HCT116 (cell line): ENCODE results near the gene KRTDAP. TPM values are rescaled to one million over a fixed set of nuclear protein-coding genes. Genes with fewer than 3 reads are reported as not detected.

ENCODE experiments used
- ATAC-seq: fragments of 200-7000 bp; cut with Tn5 transposase; 2 replicates; pipeline ENCODE4 v1.9.1; 2020; ENCODE audit warnings: mild to moderate bottlenecking, moderate library complexity
- BruUV-seq: library from RNA; stranded (reverse); fragments of 400-500 nt; replicated peaks from 2 replicates; lab custom pipeline; 2021; lab: Mats Ljungman, UMichigan
- CTCF ChIA-PET: fragments of 300-600 bp; sonication (Branson Sonifier 250); formaldehyde crosslinking; loops from one replicate; lab custom pipeline; 2021; ENCODE audit warnings: antibody characterized with exemption; lab: Charles Lee
- POLR2A ChIA-PET: fragments of 300-600, 350-600 bp; sonication (Branson Sonifier 250); formaldehyde crosslinking; loops from one replicate; lab custom pipeline; 2021; ENCODE audit warnings: antibody characterized with exemption; lab: Charles Lee
- RAD21 ChIA-PET, 2 experiments: fragments of 300-600 bp; sonication (Branson Sonifier 250); formaldehyde crosslinking; loops; one replicate each; lab custom pipeline; 2023; ENCODE audit warnings: low total read pairs in 2 of 2; ENCODE audit not compliant: uncharacterized antibody in 2 of 2, unreplicated experiment in 2 of 2, low non-redundant PET in 1 of 2; lab: Charles Lee
- DNase-seq: peaks from one replicate; pipeline ENCODE4 v3.0.0-alpha.2; 2010; ENCODE audit warnings: low read depth, low spot score
- H2AFZ ChIP-seq: fragments of 200-600 bp; shearing (Covaris generic), sonication (generic); 2 replicates; pipeline ENCODE4 v1.6.1; 2017; ENCODE audit warnings: low read depth, mixed run types, mixed read lengths, antibody characterized with exemption, low read length; ENCODE audit not compliant: poor library complexity, severe bottlenecking
- H3K27ac ChIP-seq: 2 replicates; pipeline ENCODE4 v1.5.1; 2012; ENCODE audit warnings: low read depth, low read length
- H3K27me3 ChIP-seq: fragments of 200-600 bp; sonication (generic); 2 replicates; pipeline ENCODE4 v1.6.1; 2016; ENCODE audit warnings: mixed run types, low read length, mixed read lengths; ENCODE audit not compliant: insufficient read depth
- H3K36me3 ChIP-seq, 2 experiments: fragments of 200-500 bp in 1 of 2; fragments of 200-600 bp in 1 of 2; sonication (Bioruptor generic) in 1 of 2; sonication (generic) in 1 of 2; 2 replicates each; pipeline versions ENCODE4 v1.5.1 to v1.6.1; 2014 to 2016; ENCODE audit warnings: low read length in 2 of 2, inconsistent platforms in 1 of 2, mixed read lengths in 1 of 2, mixed run types in 1 of 2; ENCODE audit not compliant: insufficient read depth in 2 of 2, control insufficient read depth in 1 of 2
- H3K4me1 ChIP-seq, 2 experiments: fragments of 200-600 bp in 1 of 2; sonication (generic) in 1 of 2; 2 replicates each; pipeline versions ENCODE4 v1.5.1 to v1.6.1; 2012 to 2017; ENCODE audit warnings: low read length in 2 of 2, inconsistent platforms in 1 of 2, mild to moderate bottlenecking in 1 of 2, mixed read lengths in 1 of 2, mixed run types in 1 of 2, moderate library complexity in 1 of 2; ENCODE audit not compliant: insufficient read depth in 2 of 2, control insufficient read depth in 1 of 2
- H3K4me2 ChIP-seq: fragments of 200-600 bp; sonication (generic); 2 replicates; pipeline ENCODE4 v1.6.1; 2017; ENCODE audit warnings: mixed run types, low read length, mixed read lengths
- H3K4me3 ChIP-seq, 2 experiments: fragments of 200-600 bp in 1 of 2; sonication (generic) in 1 of 2; replicated peaks in 1 of 2; 2 replicates each; pipeline ENCODE4 v1.5.1; 2011 to 2016; ENCODE audit warnings: low read length in 2 of 2, control low read depth in 1 of 2, low read depth in 1 of 2, mild to moderate bottlenecking in 1 of 2, mixed read lengths in 1 of 2, mixed run types in 1 of 2
- H3K79me2 ChIP-seq: fragments of 200-600 bp; sonication (generic); 2 replicates; pipeline ENCODE4 v1.6.1; 2017; ENCODE audit warnings: mild to moderate bottlenecking, mixed run types, low read length, moderate library complexity, mixed read lengths; ENCODE audit not compliant: insufficient read depth
- H3K9ac ChIP-seq: fragments of 200-600 bp; sonication (generic); 2 replicates; pipeline ENCODE4 v1.6.1; 2016; ENCODE audit warnings: low read length, mixed read lengths
- H3K9me2 ChIP-seq: fragments of 200-600 bp; sonication (generic), shearing (Covaris generic); 2 replicates; pipeline ENCODE4 v1.6.1; 2017; ENCODE audit warnings: mixed run types, mild to moderate bottlenecking, moderate library complexity; ENCODE audit not compliant: insufficient read depth
- H3K9me3 ChIP-seq, 2 experiments: fragments of 200-500 bp in 1 of 2; fragments of 200-600 bp in 1 of 2; sonication (Bioruptor generic) in 1 of 2; sonication (generic) in 1 of 2; 2 replicates each; pipeline ENCODE4 v1.6.1; 2014 to 2017; ENCODE audit warnings: low read length in 2 of 2, mixed read lengths in 2 of 2, inconsistent platforms in 1 of 2, low read depth in 1 of 2, mild to moderate bottlenecking in 1 of 2, mixed run types in 1 of 2, moderate library complexity in 1 of 2; ENCODE audit not compliant: control insufficient read depth in 1 of 2, insufficient read depth in 1 of 2
- H4K20me1 ChIP-seq: fragments of 200-600 bp; sonication (generic), shearing (Covaris generic); 2 replicates; pipeline ENCODE4 v1.6.1; 2017; ENCODE audit warnings: mixed run types, mild to moderate bottlenecking, moderate library complexity; ENCODE audit not compliant: insufficient read depth
- CBX3 ChIP-seq: IDR thresholded peaks from 2 replicates; pipeline ENCODE4 v1.6.1; 2012; ENCODE audit warnings: low read depth
- EZH2 ChIP-seq: fragments of 200-600 bp; sonication (generic); IDR thresholded peaks from 2 replicates; pipeline ENCODE4 v1.6.1; 2017; ENCODE audit warnings: antibody characterized with exemption, mixed run types
- POLR2A ChIP-seq: IDR thresholded peaks from 2 replicates; pipeline ENCODE4 v1.7.0; 2011; ENCODE audit warnings: borderline replicate concordance; ENCODE audit not compliant: insufficient read depth, insufficient read length; ENCODE audit errors: extremely low read depth
- SP1 ChIP-seq: IDR thresholded peaks from 2 replicates; pipeline ENCODE4 v1.6.1; 2012; ENCODE audit warnings: low read depth
- SRF ChIP-seq: IDR thresholded peaks from 2 replicates; pipeline ENCODE4 v1.6.1; 2012; ENCODE audit warnings: low read depth
- ZFX ChIP-seq: fragments of 450-650 bp; IDR thresholded peaks from 2 replicates; pipeline ENCODE4 v1.6.1; 2017
- intact Hi-C: fragments of 100-400 bp; cut with micrococcal nuclease; formaldehyde crosslinking; loops from 2 replicates; pipeline ENCODE4 v1.10.0; 2022
- total RNA-seq: library from RNA; stranded (reverse); gene quantifications from one replicate; pipeline ENCODE4 v1.2.1, GENCODE V29; 2021; ENCODE audit not compliant: unreplicated experiment
- TF ChIP-seq, protein P1 (sequence below): IDR thresholded peaks from 2 replicates; pipeline ENCODE4 v1.6.1; 2011; ENCODE audit warnings: mild to moderate bottlenecking, low read length, moderate library complexity; ENCODE audit not compliant: insufficient replicate concordance; ENCODE audit errors: extremely low read depth

Gene KRTDAP
- total RNA-seq, 1 experiment from 2014 or later = 0.74 TPM

DNA sequence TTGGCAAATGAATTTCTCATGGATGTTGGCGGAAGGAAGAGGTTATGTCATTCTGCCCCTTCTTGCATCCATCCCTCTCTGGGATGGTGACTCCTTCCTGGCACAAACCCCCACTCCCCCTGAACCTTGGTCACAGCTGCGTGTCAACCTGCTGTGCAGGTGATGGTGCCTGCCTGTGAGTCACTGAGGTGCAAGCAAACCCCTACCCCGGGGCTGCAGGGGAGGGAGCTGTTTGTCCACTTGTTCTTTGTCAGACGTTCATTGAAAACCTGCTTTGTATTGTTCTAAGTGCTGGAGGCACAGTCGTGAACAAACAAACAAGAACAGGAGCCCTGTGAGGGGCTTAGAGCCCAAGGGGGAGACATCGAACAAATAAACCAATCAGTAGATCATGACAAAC lies 41.0 kb upstream of the KRTDAP start:
- ChIA-PET RAD21 (no interaction called here), CTCF (no interaction called here), POLR2A (interaction anchor here (1.5 kb wide), 1 partner anchor 21 kb away, joined by 4 read pairs; no protein-coding TSS in a partner anchor)
- intact Hi-C loops = no loop called here
- H3K4me2 ChIP-seq = no peak overlapping the region
- ATAC-seq = no peak
- H3K4me3 ChIP-seq = no peak overlapping the region
- no peak overlapping the region for H3K27ac ChIP-seq
- no TSS peak for BruUV-seq
- H3K79me2 ChIP-seq = no peaks in the 10 kb centered on the region
- no peaks in the 10 kb centered on the region for H3K9me2 ChIP-seq
- H3K27me3 ChIP-seq = no peaks in the 10 kb centered on the region
- H3K9ac ChIP-seq = no peak overlapping the region
- DNase-seq = no peak
- peaks cover 0 to 8% of the 10 kb centered on the region in 2 experiments; a peak in 2 of 4 replicates for H3K4me1 ChIP-seq
- H3K36me3 ChIP-seq = no peaks in the 10 kb centered on the region
- no peak overlapping the region for H2AFZ ChIP-seq
- no peaks in the 10 kb centered on the region for H3K9me3 ChIP-seq
- no peaks in the 10 kb centered on the region for H4K20me1 ChIP-seq
- TF ChIP-seq SP1 = no peak
- no peak for TF ChIP-seq SRF
- no peak for TF ChIP-seq CBX3
- TF ChIP-seq ZFX = no peak
- TF ChIP-seq, protein P1, sequence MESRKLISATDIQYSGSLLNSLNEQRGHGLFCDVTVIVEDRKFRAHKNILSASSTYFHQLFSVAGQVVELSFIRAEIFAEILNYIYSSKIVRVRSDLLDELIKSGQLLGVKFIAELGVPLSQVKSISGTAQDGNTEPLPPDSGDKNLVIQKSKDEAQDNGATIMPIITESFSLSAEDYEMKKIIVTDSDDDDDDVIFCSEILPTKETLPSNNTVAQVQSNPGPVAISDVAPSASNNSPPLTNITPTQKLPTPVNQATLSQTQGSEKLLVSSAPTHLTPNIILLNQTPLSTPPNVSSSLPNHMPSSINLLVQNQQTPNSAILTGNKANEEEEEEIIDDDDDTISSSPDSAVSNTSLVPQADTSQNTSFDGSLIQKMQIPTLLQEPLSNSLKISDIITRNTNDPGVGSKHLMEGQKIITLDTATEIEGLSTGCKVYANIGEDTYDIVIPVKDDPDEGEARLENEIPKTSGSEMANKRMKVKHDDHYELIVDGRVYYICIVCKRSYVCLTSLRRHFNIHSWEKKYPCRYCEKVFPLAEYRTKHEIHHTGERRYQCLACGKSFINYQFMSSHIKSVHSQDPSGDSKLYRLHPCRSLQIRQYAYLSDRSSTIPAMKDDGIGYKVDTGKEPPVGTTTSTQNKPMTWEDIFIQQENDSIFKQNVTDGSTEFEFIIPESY = no peak
- TF ChIP-seq EZH2 = no peak
- TF ChIP-seq POLR2A = no peak
